ENCODE results near the gene GET3.
"Not testable (repeated sequence)": the region's sequence is repeated elsewhere in the genome, so short reads cannot be mapped to it uniquely, and the experiment has no call there.

The GET3 gene

GRCh38 chr19:12720296-12720695, 17.0 kb upstream of the GET3 start:
- no peak for DNase-seq

- DNase-seq: no peak
These were observed 16.2 kb upstream of the GET3 start for GRCh38 chr19:12720851-12721655.

- peak; percentile 52 for DNase-seq
These were observed 15.4 kb upstream of the GET3 start for GRCh38 chr19:12721656-12722565.

GRCh38 chr19:12722566-12723380, 14.5 kb upstream of the GET3 start:
- peak; percentile 93 for DNase-seq

- no peak for DNase-seq
These were observed 14.0 kb upstream of the GET3 start for GRCh38 chr19:12723381-12723640.

GRCh38 chr19:12723641-12724426, 13.5 kb upstream of the GET3 start, which contains the start of gene TNPO2:
Gene TNPO2, minus strand, starts transcription at chr19:12723932. Its CDS starts 2,955 bp downstream, at chr19:12720977.
- peak; percentile 79 for DNase-seq

GRCh38 chr19:12725612-12726011, 11.7 kb upstream of the GET3 start:
- not testable (repeated sequence) for DNase-seq

- DNase-seq: no peak
These were observed 10.3 kb upstream of the GET3 start for GRCh38 chr19:12726988-12727316.

GRCh38 chr19:12727745-12728433, 9.4 kb upstream of the GET3 start:
- DNase-seq: no peak

GRCh38 chr19:12730064-12730463, 7.2 kb upstream of the GET3 start:
- DNase-seq: no peak

GRCh38 chr19:12731337-12731736, 6.0 kb upstream of the GET3 start:
- no peak for DNase-seq

- DNase-seq: peak; percentile 45
These were observed 3.7 kb upstream of the GET3 start for GRCh38 chr19:12733369-12734214.

- DNase-seq: no peak
These were observed 596 bp downstream of the GET3 start for GRCh38 chr19:12737835-12738351.

- DNase-seq: no peak
These were observed 8.0 kb downstream of the GET3 start for GRCh38 chr19:12745166-12745897.

GRCh38 chr19:12748489-12748888, 11.2 kb downstream of the GET3 start:
- no peak for DNase-seq

- DNase-seq: no peak
These were observed 12.7 kb downstream of the GET3 start for GRCh38 chr19:12749938-12750521.

GRCh38 chr19:12750851-12751250, 13.6 kb downstream of the GET3 start:
- DNase-seq: no peak

GRCh38 chr19:12751635-12752034, 14.3 kb downstream of the GET3 start, which contains the start of gene BEST2:
Gene BEST2, plus strand, starts transcription at chr19:12751791. Its CDS starts 802 bp downstream, at chr19:12752593.
- no peak for DNase-seq

- DNase-seq: no peak
These were observed 14.9 kb downstream of the GET3 start for GRCh38 chr19:12752056-12752781.
